Hematopoietic multipotent progenitor cell treated with erythropoietin and hydrocortisone succinate and interleukin-3 and kit ligand, for 6 days (in vitro differentiated cells): ENCODE results near the gene SFRP2.

ENCODE experiments used
- DNase-seq: peaks from one replicate; pipeline ENCODE4 v3.0.0-alpha.2; 2015

The SFRP2 gene, protein sequence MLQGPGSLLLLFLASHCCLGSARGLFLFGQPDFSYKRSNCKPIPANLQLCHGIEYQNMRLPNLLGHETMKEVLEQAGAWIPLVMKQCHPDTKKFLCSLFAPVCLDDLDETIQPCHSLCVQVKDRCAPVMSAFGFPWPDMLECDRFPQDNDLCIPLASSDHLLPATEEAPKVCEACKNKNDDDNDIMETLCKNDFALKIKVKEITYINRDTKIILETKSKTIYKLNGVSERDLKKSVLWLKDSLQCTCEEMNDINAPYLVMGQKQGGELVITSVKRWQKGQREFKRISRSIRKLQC

DNA sequence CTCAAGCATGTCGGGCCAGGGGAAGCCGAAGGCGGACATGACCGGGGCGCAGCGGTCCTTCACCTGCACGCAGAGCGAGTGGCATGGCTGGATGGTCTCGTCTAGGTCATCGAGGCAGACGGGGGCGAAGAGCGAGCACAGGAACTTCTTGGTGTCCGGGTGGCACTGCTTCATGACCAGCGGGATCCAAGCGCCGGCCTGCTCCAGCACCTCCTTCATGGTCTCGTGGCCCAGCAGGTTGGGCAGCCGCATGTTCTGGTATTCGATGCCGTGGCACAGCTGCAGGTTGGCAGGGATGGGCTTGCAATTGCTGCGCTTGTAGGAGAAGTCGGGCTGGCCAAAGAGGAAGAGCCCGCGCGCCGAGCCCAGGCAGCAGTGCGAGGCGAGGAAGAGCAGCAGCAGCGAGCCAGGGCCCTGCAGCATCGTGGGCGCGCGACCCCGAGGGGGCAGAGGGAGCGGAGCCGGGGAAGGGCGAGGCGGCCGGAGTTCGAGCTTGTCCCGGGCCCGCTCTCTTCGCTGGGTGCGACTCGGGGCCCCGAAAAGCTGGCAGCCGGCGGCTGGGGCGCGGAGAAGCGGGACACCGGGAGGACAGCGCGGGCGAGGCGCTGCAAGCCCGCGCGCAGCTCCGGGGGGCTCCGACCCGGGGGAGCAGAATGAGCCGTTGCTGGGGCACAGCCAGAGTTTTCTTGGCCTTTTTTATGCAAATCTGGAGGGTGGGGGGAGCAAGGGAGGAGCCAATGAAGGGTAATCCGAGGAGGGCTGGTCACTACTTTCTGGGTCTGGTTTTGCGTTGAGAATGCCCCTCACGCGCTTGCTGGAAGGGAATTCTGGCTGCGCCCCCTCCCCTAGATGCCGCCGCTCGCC lies at the start of gene SFRP2:
Gene SFRP2, minus strand, starts transcription at position 671 of the 864 bp plus-strand sequence. Its CDS starts 248 bp downstream, at position 423.
- DNase-seq = peak; percentile 19

DNA sequence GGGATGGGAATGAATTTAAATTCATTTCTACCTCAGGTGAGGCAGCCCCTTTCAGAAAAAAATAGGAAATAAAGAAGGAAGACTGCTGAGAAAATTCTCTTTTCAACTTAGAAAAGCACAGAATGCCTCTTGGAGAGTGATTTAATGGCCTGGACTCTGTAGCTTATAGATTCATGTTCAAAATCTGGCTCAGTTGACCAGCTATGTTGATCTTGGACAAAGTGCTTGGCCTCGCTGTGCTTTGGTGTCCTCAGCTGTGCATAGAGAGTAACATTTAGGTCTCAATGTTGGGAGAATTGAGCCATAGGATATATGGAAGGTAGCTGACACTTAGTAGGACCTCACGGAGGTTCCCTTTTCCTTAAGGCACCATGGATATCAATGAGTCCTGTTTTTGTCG lies 49.7 kb upstream of the SFRP2 start:
- no peak for DNase-seq

DNA sequence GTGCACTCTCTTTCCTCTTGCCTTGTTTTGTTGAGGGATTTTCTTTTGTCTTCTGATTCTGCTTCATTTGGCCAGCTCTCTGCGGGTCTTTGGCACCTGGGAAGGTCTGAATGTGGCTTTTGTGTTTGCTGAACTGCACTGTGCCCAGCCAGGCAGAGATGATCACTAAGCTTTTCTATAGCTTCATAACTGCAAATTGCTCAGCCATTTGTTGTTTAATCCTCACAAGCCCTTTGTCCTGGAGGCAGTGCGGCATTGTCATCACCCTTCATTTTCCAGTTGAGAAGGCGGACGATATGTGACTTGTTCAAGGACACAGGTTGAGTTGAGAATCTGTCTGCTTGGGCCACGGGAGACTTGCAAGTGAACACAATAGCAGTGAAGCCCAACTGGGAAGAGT lies 46.0 kb upstream of the SFRP2 start:
- DNase-seq = no peak

DNA sequence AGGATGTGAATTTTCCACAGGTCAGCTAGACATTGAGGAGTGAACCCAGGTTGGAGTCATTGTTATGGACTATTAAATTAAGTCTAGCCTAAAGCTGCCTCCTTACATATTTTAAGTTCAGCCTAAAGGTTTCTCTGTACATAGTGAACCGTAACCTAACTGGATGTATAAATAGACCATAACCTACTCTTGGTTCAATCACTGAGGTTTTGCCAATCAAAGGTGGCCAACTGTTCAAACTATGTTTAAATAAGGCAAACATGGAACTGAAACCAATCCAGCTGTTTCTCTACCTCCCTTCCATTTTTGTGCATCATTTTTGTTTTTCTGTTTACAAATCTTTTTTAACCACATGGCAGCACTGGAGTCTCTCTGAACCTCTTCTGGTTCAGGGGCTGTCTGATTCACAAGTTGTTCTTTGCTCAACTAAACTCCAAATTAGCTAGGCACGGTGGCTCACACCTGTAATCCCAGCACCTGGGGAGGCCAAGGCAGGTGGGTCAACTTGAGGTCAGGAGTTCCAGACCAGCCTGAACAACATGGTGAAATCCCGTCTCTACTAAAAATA lies 43.9 kb upstream of the SFRP2 start:
- no peak for DNase-seq

DNA sequence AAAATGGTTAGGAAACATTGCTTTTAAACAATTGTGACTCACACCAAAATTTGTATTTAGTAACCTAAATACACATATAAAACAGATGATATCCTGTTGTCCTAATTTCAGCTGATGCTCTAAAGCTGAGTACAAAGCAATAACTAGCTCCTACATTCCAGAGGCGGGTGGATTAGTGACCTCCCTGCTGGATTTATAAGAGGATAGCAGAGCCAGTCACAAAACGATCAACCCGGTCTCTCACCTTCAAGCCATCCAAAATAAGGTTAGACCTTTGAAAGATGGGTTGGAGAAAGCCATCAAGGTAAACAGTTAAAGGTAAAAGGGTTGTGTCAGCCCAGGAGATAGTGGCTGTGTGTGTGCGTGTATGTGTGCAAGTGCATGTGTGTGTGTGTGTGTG lies 43.2 kb upstream of the SFRP2 start:
- no peak for DNase-seq

DNA sequence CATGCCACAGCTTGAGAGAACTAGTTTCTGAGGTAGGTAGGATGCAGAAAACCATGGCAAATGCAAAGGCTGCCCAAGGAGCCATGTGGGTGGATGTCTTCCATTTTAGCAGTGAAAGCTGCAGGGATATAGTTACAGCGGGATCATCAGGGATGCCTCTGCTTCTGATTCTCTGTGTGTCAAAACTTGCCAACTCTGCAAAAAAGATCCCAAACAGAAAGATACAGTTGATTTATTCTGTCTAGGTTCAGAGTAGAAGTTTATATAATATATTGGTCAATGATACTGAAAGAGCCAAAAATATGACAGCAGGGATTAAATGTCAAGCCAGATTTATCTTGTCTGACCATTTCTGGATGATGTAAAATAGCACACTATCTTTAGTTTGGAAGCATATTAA lies 42.4 kb upstream of the SFRP2 start:
- no peak for DNase-seq

DNA sequence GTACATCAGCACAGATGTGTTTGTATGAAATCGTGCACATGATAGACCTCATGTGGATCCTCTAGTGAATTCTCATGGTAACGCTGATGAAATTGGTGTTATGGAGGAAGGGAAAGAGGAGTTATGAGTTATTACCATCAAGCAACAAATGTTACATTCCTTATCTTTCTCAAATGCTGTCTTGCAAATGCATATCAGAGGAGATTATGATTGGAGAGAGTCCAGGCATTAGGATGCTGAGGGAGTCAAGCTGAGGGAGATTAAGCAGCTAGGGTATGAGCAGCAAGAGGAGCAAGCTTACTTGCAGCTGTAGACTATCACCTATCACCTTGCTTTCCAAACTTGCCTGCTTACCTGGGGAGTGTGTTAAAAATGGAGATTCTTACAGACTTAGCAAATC lies 36.8 kb upstream of the SFRP2 start:
- no peak for DNase-seq

DNA sequence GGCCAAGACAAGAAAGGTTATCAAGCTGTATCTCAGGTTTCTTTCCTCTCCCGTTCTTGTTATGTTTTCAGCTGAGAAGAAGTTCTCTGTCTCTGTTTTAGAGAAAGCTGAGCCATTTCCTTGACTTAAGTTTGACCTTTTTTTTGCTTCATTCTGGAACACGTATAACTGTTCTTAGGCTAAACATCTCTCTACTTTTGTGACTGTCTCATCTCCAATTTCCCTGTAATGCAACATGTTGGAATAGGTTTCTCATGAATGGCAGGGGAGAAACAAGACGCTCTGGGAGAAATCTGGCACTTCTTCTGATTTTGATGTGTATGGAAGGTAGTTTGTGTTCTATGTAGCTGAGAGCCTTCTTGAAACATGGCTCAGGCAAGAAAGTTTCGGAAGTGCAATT lies 36.2 kb upstream of the SFRP2 start:
- no peak for DNase-seq

DNA sequence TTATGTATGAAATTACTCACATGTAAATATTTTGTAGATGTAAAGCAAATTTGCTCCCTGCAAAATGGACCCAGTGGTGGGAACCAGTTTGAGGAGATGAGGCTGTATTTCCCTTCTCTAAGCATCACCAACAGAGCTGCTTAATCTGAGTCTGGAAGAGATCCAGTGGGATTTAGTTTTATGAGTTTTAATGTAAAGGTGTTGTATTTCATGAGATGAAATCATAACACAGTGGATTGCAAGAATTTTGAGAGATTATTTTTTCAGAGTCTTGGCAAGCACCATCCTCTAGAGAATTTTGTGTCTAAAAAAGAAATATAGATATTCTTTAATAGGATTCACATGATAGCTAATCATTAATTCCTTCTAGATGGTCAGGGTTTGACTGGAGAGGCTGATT lies 35.6 kb upstream of the SFRP2 start:
- DNase-seq = no peak

DNA sequence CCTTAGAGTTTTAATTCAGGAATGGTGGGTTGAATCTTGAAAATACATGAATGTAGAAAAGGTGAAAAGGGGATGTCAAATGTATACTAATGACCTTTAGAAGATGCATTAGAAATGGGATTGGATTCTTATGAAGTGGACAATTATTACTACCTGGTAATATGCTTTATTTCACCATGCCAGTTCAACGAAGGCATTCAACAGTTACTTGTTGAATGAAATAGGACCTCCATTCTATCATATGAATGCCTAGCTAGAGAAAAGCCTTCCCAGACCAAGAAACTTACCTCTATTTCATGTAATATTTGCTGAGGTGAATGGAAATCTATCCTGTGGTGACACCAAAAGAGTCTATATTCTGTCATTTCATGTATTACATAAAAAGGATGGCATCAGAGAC lies 34.6 kb upstream of the SFRP2 start:
- no peak for DNase-seq

DNA sequence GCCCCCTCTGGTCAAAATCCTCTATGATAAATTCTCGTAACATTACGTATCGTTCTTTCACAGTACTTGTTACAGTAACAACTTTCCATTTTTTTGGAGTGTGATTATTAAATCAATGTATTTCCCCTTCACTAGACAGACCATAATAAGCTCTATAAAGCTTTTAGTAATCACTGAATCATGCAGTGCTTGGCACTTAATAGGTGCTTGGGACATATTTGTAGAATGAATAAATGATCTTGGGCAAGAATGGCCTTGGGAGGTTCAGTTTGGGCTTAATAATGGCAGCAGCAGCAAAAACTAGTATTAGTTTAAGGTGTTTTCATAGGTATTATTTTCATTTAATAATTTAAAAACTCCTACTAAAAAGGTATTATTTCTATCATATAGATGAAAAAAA lies 33.4 kb upstream of the SFRP2 start:
- no peak for DNase-seq

DNA sequence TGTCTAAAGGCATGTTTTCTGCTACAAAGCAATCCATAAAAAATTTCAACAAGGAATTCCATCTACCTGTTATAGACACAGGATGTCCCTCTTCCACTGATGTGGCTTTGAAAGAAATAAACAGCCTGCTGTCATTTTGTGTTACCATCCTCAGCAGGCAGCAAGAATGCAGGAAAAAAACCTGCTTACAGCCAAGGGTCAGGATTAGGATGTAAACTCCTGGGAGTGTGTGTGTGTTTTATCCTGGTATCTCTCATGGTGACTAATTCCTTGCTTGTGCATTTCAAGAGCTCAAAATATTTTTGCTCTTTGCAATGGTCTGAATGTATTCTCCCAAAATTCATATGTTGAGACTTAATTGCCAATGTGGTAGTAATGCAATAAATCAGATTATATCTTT lies 28.6 kb upstream of the SFRP2 start:
- DNase-seq = no peak

DNA sequence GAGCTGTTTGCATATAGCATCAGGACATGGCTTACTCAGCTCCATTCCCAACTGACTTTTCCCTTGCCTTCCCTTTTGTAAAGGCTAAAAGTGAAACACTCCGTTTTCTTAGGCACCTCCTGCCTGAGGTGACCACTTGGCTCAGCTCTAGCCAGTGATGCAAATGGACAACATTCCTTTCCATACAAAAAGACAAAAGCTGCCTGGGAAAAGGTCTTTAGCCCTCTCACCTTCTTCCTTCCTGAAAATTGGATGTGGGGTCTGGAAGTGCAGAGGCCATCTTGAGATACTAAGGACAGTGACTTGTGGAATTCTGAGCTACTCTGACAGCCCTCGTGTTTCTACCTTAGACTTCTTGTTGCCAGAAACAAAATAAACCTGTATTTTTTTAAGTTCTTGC lies 27.7 kb upstream of the SFRP2 start:
- DNase-seq = no peak

DNA sequence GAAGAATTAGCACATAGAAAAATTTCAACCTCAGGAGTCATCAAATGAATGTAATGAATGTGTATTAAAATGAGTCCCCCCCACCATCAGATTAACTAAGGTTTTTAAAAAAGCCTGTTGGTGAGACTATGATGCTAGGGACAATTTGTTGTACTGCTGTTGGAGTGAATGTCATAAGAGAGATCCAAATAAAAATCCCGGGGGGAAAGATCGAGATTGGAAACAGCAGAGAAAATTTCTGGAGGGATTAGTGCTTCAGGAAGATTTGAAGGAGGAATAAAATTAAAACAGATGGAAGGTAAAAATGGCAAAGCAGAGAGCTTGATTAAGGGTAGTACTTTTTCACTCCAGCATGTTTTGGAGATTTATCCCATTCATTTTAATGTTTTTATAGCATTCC lies 25.9 kb upstream of the SFRP2 start:
- no peak for DNase-seq

DNA sequence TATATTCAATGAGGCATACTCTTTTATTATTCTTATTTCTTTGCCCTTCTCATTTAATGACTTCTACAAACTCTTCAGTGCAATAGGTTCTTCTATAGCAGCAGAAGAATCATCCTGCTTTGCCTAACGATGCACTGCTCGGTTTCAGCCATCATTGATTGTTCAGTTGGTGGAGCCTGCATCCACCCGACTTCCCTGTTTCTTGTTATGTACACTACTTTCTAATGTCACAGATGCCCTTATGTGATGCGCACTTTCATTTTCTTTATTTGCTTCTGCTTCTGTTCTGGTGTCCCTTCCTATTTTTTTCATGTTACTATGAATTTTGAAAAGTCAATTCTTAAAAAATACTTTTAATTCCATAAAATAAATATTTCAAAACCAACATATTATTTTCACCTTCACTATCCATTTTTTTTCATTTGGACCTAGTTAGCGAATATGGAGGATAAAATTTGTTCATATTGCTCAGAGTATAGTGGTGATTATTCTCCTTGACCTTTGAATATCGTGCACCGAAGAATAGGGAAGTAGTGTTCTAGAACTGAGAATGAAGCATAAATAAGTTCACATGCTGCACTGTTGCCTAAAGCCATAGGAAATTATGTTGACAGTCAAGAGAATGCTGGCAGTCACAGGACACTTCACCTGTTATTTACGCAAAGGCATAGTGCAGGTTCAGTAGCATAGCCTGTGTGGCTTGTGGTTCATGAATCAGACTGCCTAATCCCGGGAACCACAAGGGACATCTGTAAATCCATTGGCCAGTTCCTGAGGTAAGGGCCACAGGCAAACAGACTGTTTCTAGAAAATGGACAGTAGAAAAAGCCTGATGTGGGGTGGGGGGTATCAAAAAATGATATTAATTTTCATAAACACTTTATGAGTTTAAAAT lies 21.3 kb upstream of the SFRP2 start:
- DNase-seq = no peak

DNA sequence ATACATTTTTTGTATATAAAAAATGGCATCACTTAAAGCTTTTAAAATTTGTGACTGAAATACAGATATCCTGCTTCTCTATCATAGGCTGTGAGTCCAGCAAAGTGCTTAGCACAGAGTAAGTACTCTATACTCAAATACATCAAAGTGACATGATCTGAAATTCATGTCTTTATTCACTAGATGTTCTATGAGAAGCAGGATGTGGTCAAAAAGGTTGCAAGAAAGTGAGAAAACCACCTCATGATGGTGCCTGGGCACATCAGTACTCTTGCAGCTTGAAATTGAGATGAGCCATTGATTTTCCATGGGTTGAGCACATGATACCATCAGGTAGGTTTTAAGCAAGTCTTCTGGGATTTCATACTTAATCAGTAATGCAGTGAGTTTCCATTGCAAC lies 20.4 kb upstream of the SFRP2 start:
- DNase-seq = no peak

DNA sequence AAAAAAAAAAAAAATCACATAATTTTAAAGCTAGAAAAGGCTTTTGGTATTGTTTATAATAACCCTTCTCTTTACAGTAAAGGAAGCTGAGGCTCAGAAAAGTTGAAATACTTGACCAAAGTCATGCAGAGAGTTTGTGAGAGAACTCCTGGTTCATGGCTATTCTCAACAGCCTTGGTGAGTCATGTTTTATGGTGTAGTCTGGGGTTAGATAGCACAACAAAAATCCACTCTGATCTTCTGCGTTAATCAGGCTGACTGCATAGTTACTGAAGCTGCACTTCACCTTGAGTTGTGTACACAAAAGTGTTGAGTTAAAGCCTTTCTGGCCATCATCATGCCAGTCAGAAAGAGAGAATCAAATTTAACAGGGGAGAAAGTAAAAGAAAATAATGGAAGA lies 19.3 kb upstream of the SFRP2 start:
- no peak for DNase-seq

DNA sequence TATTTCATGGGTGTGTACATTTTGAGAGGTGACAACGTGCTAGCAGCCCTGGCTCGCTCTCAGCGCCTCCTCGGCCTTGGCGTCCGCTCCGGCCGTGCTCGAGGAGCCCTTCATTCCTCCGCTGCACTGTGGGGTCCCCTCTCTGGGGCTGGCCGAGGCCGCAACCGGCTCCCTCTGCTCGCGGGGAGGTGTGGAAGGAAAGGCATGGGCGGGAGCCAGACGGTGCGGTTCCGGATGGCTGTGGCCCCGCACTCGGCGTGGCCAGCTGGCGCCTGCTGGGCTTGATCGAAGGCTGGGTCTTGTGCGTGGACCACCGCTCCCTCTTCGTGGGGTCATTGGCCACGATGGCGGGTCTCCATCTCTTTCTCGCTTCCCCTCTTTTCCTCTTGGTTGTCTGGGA lies 17.2 kb upstream of the SFRP2 start:
- DNase-seq = no peak

DNA sequence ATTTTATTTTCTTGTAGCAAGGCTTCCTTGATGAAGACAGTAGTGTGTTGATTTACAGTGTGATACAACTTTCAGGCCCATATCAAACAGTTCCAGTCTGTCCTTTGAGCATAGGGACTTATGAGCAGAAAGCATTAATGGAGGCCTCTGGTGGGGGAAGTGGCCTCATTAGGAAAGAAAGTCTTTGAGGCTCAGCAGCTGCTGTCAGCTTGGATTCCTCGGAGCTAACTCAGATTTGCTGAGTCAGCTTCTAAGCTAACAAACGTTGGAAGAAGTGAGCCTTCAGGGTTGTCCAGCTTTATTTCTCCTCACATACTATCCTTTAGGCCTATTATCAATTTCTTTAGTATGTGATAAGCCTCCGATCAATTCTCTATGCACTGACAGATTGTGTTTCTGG lies 15.8 kb upstream of the SFRP2 start:
- DNase-seq = peak; percentile 17

DNA sequence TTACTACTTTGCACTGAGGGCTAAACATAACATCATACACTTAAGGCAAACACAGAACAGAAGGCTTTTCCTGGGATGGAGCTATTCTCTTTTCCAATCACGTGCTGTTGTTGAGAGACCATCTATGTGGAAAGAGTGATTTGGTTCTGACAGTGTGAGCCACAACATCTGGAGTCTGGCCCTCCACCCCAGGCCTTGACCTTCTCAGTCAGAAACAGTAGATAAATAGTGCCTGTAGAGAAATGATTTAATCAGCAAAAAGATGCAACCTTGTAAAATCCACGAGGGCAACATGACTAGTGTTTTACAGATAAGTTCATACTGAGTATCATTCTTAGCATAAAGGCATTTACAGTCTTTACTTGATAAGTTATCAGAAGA lies 10.8 kb upstream of the SFRP2 start:
- DNase-seq = no peak

DNA sequence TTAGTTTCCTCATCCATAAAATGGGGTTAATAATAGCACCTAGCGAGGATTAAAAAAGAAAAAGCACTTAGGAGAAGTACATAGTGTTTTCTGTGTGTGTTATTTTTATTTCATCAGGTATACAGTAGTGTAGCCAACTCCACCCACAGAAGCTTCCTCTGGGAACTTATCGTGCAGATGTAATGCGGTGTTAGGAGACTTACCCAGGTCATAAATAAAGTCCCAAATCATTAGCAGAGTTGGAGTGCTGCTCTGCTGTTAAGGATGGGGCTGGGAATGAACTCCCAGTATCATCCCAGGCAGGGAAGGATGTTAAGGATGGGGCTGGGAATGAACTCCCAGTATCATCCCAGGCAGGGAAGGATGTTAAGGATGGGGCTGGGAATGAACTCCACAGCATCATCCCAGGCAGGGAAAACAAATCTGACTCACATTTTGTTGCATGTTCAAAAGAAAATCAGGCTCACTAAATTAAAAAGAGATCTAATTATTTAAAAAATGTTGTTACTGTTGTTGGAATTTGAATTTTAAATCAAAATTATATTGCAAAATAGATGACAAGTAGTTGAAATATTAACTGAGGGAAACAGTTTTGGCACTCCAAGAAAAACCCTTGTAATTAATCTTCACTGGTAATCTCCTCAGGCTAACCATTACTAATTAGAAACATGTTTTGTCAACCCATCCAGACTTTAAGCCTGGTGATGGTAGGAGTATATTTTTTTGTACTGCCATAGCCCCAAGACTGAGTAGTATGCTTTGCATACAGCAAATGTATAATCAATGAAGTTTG lies 10.2 kb upstream of the SFRP2 start:
- no peak for DNase-seq

DNA sequence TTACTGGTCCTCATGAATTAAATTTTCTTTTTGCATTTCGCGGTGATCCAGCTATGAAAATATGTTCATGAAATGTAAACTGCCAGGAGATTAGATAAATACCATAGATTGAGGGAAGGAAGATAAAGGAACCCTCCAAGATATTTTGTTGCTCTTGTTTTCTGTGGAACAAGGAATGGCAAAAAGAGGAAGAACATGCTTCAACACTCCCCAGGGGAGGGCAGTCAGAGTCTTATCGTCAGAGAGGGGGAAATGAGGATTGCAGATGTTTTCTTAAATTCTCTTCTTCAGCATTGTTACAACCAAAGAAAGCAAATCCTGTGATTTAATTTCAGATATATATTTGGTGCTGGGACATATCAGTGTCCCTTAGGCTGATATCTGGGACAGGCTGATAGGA lies 9.5 kb upstream of the SFRP2 start:
- no peak for DNase-seq
